Measurements from ENCODE around the gene XPO4. TPM values are rescaled to one million over a fixed set of nuclear protein-coding genes. Genes with fewer than 3 reads are reported as not detected.

XPO4 gene
- total and polyA plus RNA-seq, 4 donors: 2.5 to 12.5 (median 7.5) TPM

DNA sequence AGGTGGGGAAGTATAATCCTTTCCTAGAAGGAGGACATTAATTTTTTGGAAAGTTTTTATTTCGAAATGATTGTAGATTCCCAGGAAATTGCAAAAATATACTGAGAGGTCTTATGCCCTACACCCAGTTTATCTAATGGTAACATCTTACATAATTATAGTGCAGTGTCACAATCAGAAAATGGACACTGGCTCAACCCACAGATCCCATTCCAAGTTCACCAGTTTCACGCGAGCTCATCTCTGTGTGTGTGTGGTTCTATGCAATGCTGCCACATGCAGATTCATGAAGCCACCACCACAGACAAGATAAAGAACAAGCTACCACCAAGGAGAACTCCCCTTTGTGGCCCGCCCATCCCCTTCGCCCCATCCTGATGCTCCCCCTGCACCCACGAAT lies 174.7 kb downstream of the XPO4 start:
- Histone ChIP-seq H3K27ac (ENCODE audit: low read depth in 1 of 2, low read length in 2 of 2) (no peak overlapping the region), H3K27me3 (ENCODE audit: control insufficient read depth in 4 of 4, insufficient read depth in 4 of 4, low read length in 3 of 4) (no peaks in the 10 kb centered on the region), H3K9me3 (ENCODE audit: control insufficient read depth in 4 of 4, low read length in 3 of 4) (no peaks in the 10 kb centered on the region), H3K36me3 (ENCODE audit: control insufficient read depth in 4 of 4, insufficient read depth in 3 of 4, low read depth in 1 of 4, low read length in 3 of 4) (no peaks in the 10 kb centered on the region), H3K4me1 (ENCODE audit: control insufficient read depth in 4 of 4, insufficient read depth in 4 of 4, low read length in 3 of 4) (no peaks in the 10 kb centered on the region), H3K4me3 (ENCODE audit: low read depth in 1 of 3, low read length in 3 of 3) (no peak overlapping the region), H3K9ac (ENCODE audit: low read depth in 1 of 2, low read length in 2 of 2) (no peak overlapping the region)
- no peak for DNase-seq (ENCODE audit: low spot score)
- WGBS: 96% methylated on average over 6 of the region's 6 CpGs
- TF ChIP-seq YY1 (IDR thresholded peaks at IDR 0.05): no peak
- no peak for TF ChIP-seq JUND (IDR thresholded peaks at IDR 0.05)
- TF ChIP-seq REST (IDR thresholded peaks at IDR 0.05): no peak
- TF ChIP-seq EGR1 (IDR thresholded peaks at IDR 0.05; ENCODE audit: low read depth in 2 of 2): no peak
- no peak for TF ChIP-seq HNF4A (conservative IDR thresholded peaks at IDR 0.05)
- TF ChIP-seq FOXA2 (IDR thresholded peaks at IDR 0.05): no peak
- no peak for TF ChIP-seq TAF1 (conservative IDR thresholded peaks at IDR 0.05)
- no peak for TF ChIP-seq SP1 (IDR thresholded peaks at IDR 0.05)
- TF ChIP-seq HNF4G (IDR thresholded peaks at IDR 0.05): no peak
- TF ChIP-seq RXRA (IDR thresholded peaks at IDR 0.05): no peak

Other genes starting within 250 kb of the XPO4 start
- under 1 TPM; 0.08 to 0.19 TPM for gene IL17D, start 199.0 kb downstream of the XPO4 start, total RNA-seq
- gene IL17D, start 199.0 kb downstream of the XPO4 start, polyA plus RNA-seq: under 1 TPM; 0.05 to 0.19 TPM
- gene EEF1AKMT1, start 128.8 kb downstream of the XPO4 start, total RNA-seq: 1 to 10 TPM; 4.7 to 5.0 TPM
- 10 to 100 TPM in 1 of 2 donors, 1 to 10 TPM in 1; 4.2 to 11.2 TPM for gene EEF1AKMT1, start 128.8 kb downstream of the XPO4 start, polyA plus RNA-seq
- gene LATS2, start 158.8 kb upstream of the XPO4 start, total RNA-seq: 1 to 10 TPM; 4.1 to 7.0 TPM
- 1 to 10 TPM; 1.6 to 4.7 TPM for gene LATS2, start 158.8 kb upstream of the XPO4 start, polyA plus RNA-seq
- gene SAP18, start 237.4 kb upstream of the XPO4 start, total RNA-seq: 10 to 100 TPM; 15.1 to 22.9 TPM
- 100 to 1,000 TPM in 1 of 2 donors, 10 to 100 TPM in 1; 31.1 to 229 TPM for gene SAP18, start 237.4 kb upstream of the XPO4 start, polyA plus RNA-seq